H1 (cell line): Measurements from ENCODE around the gene GHRL. TPM values are rescaled to one million over a fixed set of nuclear protein-coding genes. Genes with fewer than 3 reads are reported as not detected.

Experiments
- CTCF ChIA-PET: fragments of 300-600 bp; sonication (Branson Sonifier 250); formaldehyde crosslinking; loops from one replicate; lab custom pipeline; 2021; ENCODE audit not compliant: partially characterized antibody; lab: Charles Lee
- POLR2A ChIA-PET: fragments of 300-600 bp; sonication (Branson Sonifier 250); formaldehyde crosslinking; loops from one replicate; lab custom pipeline; 2021; ENCODE audit warnings: inconsistent platforms; ENCODE audit not compliant: partially characterized antibody; lab: Charles Lee
- DNase-seq, 2 experiments: peaks; one replicate each; pipeline versions ENCODE4 v3.0.0 to v3.0.0-alpha.2; 2010 to 2022; ENCODE audit warnings: low spot score in 2 of 2, low read depth in 1 of 2, mixed read lengths in 1 of 2
- FAIRE-seq: peaks from 2 replicates; lab custom pipeline; 2011; peaks lifted over from hg19 to GRCh38; lab: Jason Lieb, UNC
- H2AFZ ChIP-seq: 2 replicates; pipeline ENCODE4 v1.8.1; 2012; ENCODE audit warnings: low read length, inconsistent platforms
- H2AK5ac ChIP-seq: 2 replicates; pipeline ENCODE4 v1.6.1; 2013; ENCODE audit warnings: low read depth, low read length
- H2BK120ac ChIP-seq: replicated peaks from 2 replicates; pipeline ENCODE3; 2013; ENCODE audit warnings: low read depth, low read length, inconsistent platforms
- H2BK12ac ChIP-seq: 2 replicates; pipeline ENCODE4 v1.6.1; 2013; ENCODE audit warnings: low read depth, low read length
- H2BK15ac ChIP-seq: 2 replicates; pipeline ENCODE4 v1.6.1; 2013; ENCODE audit warnings: low read length
- H2BK20ac ChIP-seq: 2 replicates; pipeline ENCODE4 v1.6.1; 2013; ENCODE audit warnings: low read length
- H2BK5ac ChIP-seq: 2 replicates; pipeline ENCODE4 v1.6.1; 2013; ENCODE audit warnings: low read depth, low read length
- H3K14ac ChIP-seq: 2 replicates; pipeline ENCODE4 v1.6.1; 2013; ENCODE audit warnings: inconsistent platforms; ENCODE audit not compliant: insufficient read length
- H3K18ac ChIP-seq: 2 replicates; pipeline ENCODE4 v1.6.1; 2013; ENCODE audit warnings: low read length; ENCODE audit errors: extremely low read depth
- H3K23ac ChIP-seq: 2 replicates; pipeline ENCODE4 v1.6.1; 2013; ENCODE audit warnings: inconsistent platforms; ENCODE audit not compliant: insufficient read length
- H3K23me2 ChIP-seq: 2 replicates; pipeline ENCODE4 v1.6.1; 2013; ENCODE audit warnings: low read depth, low read length
- H3K27ac ChIP-seq: 2 replicates; pipeline ENCODE4 v1.6.1; 2011; ENCODE audit warnings: low read depth, low read length, inconsistent platforms
- H3K27me3 ChIP-seq, 4 experiments: replicated peaks in 1 of 4; 1 replicate in 1 of 4; 2 replicates in 3 of 4; pipeline versions ENCODE4 v1.6.1 to v1.8.1; 2011 to 2013; ENCODE audit warnings: low read length in 3 of 4, mild to moderate bottlenecking in 3 of 4, inconsistent platforms in 2 of 4, mixed read lengths in 2 of 4, moderate library complexity in 1 of 4; ENCODE audit not compliant: control insufficient read depth in 3 of 4, insufficient read depth in 3 of 4; ENCODE audit errors: extremely low read depth in 1 of 4
- H3K36me3 ChIP-seq, 4 experiments: 2 replicates each; pipeline versions ENCODE4 v1.6.1 to v1.8.1; 2011 to 2013; ENCODE audit warnings: mild to moderate bottlenecking in 4 of 4, low read length in 3 of 4, moderate library complexity in 2 of 4, control low read depth in 1 of 4, inconsistent platforms in 1 of 4; ENCODE audit not compliant: insufficient read depth in 4 of 4, control insufficient read depth in 2 of 4
- H3K4ac ChIP-seq: replicated peaks from 2 replicates; pipeline ENCODE3; 2013; ENCODE audit warnings: low read length, low read depth, mixed read lengths, inconsistent platforms; ENCODE audit not compliant: insufficient read length
- H3K4me1 ChIP-seq, 4 experiments: replicated peaks in 1 of 4; 1 replicate in 1 of 4; 2 replicates in 3 of 4; pipeline versions ENCODE4 v1.6.1 to v1.8.1; 2011 to 2013; ENCODE audit warnings: low read length in 3 of 4, inconsistent platforms in 2 of 4, mixed read lengths in 1 of 4; ENCODE audit not compliant: insufficient read depth in 4 of 4, control insufficient read depth in 3 of 4
- H3K4me2 ChIP-seq, 2 experiments: 2 replicates each; pipeline versions ENCODE4 v1.6.1 to v1.8.1; 2011 to 2013; ENCODE audit warnings: low read depth in 2 of 2, low read length in 2 of 2, control low read depth in 1 of 2, inconsistent platforms in 1 of 2, mild to moderate bottlenecking in 1 of 2; ENCODE audit not compliant: insufficient read depth in 1 of 2
- H3K4me3 ChIP-seq, 4 experiments: fragments of 200-600, 300-600 bp in 1 of 4; sonication (generic), shearing (Covaris generic), sonication (Bioruptor Twin) in 1 of 4; 2 replicates each; pipeline versions ENCODE4 v1.5.1 to v1.8.1; 2011 to 2016; ENCODE audit warnings: low read length in 4 of 4, low read depth in 3 of 4, control low read depth in 2 of 4, inconsistent platforms in 2 of 4, mild to moderate bottlenecking in 2 of 4, mixed read lengths in 1 of 4, moderate library complexity in 1 of 4; ENCODE audit not compliant: insufficient read depth in 2 of 4; ENCODE audit errors: extremely low read depth in 1 of 4
- H3K56ac ChIP-seq: replicated peaks from 2 replicates; pipeline ENCODE3; 2013; ENCODE audit warnings: low read depth, mild to moderate bottlenecking, mixed read lengths, low read length, inconsistent platforms; ENCODE audit not compliant: insufficient read length
- H3K79me1 ChIP-seq: 2 replicates; pipeline ENCODE4 v1.6.1; 2013; ENCODE audit warnings: low read depth, low read length, control low read depth
- H3K79me2 ChIP-seq, 2 experiments: 2 replicates each; pipeline versions ENCODE4 v1.6.1 to v1.8.1; 2012 to 2013; ENCODE audit warnings: low read length in 2 of 2, mild to moderate bottlenecking in 2 of 2, inconsistent platforms in 1 of 2; ENCODE audit not compliant: insufficient read depth in 2 of 2, control insufficient read depth in 1 of 2
- H3K9ac ChIP-seq, 4 experiments: replicated peaks in 1 of 4; 1 replicate in 1 of 4; 2 replicates in 3 of 4; pipeline versions ENCODE4 v1.6.1 to v1.8.1; 2011 to 2013; ENCODE audit warnings: low read depth in 3 of 4, low read length in 3 of 4, control low read depth in 2 of 4, mild to moderate bottlenecking in 2 of 4, moderate library complexity in 2 of 4, inconsistent platforms in 1 of 4; ENCODE audit errors: extremely low read depth in 1 of 4
- H3K9me3 ChIP-seq, 2 experiments: 2 replicates each; pipeline versions ENCODE4 v1.6.1 to v1.8.1; 2012 to 2013; ENCODE audit warnings: mild to moderate bottlenecking in 2 of 2, moderate library complexity in 2 of 2, control low read depth in 1 of 2, inconsistent platforms in 1 of 2, low read depth in 1 of 2, low read length in 1 of 2, mixed read lengths in 1 of 2; ENCODE audit not compliant: insufficient read depth in 2 of 2
- H4K20me1 ChIP-seq, 2 experiments: replicated peaks in 1 of 2; 2 replicates each; pipeline versions ENCODE3 to v1.8.1; 2011 to 2013; ENCODE audit warnings: inconsistent platforms in 2 of 2, low read length in 2 of 2, mild to moderate bottlenecking in 1 of 2; ENCODE audit not compliant: insufficient read depth in 2 of 2, control insufficient read depth in 1 of 2
- H4K5ac ChIP-seq: 2 replicates; pipeline ENCODE4 v1.6.1; 2013; ENCODE audit warnings: low read length, low read depth, mixed read lengths, inconsistent platforms; ENCODE audit not compliant: insufficient read length
- H4K8ac ChIP-seq: 2 replicates; pipeline ENCODE4 v1.8.0; 2013; ENCODE audit warnings: mild to moderate bottlenecking, moderate library complexity, low read length, inconsistent platforms; ENCODE audit not compliant: insufficient read depth; ENCODE audit errors: extremely low read depth
- H4K91ac ChIP-seq: replicated peaks from 2 replicates; pipeline ENCODE3; 2013; ENCODE audit warnings: low read length, mixed read lengths, inconsistent platforms; ENCODE audit not compliant: insufficient read length
- EZH2 ChIP-seq: fragments of 200-600 bp; sonication (generic); IDR thresholded peaks from 2 replicates; pipeline ENCODE4 v1.7.1; 2012; ENCODE audit warnings: low read depth, mild to moderate bottlenecking, moderate library complexity, low read length, inconsistent platforms; ENCODE audit not compliant: severe bottlenecking
- FOSL1 ChIP-seq: IDR thresholded peaks from 2 replicates; pipeline ENCODE4 v1.6.1; 2011; ENCODE audit warnings: mild to moderate bottlenecking, low read depth, low read length, moderate library complexity; ENCODE audit not compliant: insufficient read depth
- HDAC2 ChIP-seq, 2 experiments: fragments of 300-600 bp in 1 of 2; sonication (generic) in 1 of 2; IDR thresholded peaks; 2 replicates each; pipeline ENCODE4 v1.6.1; 2011 to 2012; ENCODE audit warnings: low read depth in 2 of 2, low read length in 2 of 2, mild to moderate bottlenecking in 2 of 2, moderate library complexity in 2 of 2, borderline replicate concordance in 1 of 2, inconsistent platforms in 1 of 2
- POU5F1 ChIP-seq: IDR thresholded peaks from 2 replicates; pipeline ENCODE4 v1.6.1; 2011; ENCODE audit warnings: low read depth, mild to moderate bottlenecking, low read length, moderate library complexity
- ZNF274 ChIP-seq: IDR thresholded peaks from 2 replicates; pipeline ENCODE4 v1.7.0; 2012; ENCODE audit warnings: low read length, borderline replicate concordance; ENCODE audit errors: extremely low read depth
- WGBS, 2 experiments: shearing (Covaris generic) in 1 of 2; methylation state at CpG; one replicate each; pipeline versions ENCODE4 v1.1.6 to v1.1.7; 2013 to 2015; ENCODE audit warnings: low lambda C conversion rate in 2 of 2, mixed read lengths in 2 of 2, inconsistent platforms in 1 of 2, low coverage in 1 of 2, missing lambda C conversion rate in 1 of 2; ENCODE audit not compliant: insufficient replicate concordance in 2 of 2, insufficient coverage in 1 of 2, insufficient read length in 1 of 2; ENCODE audit errors: extremely low coverage in 1 of 2, missing lambda C conversion rate in 1 of 2; 5-methylcytosine and 5-hydroxymethylcytosine counted together
- polyA plus RNA-seq, 7 experiments: library from polyadenylated mRNA; depleted of rRNA in 3 of 7; stranded (reverse) in 5 of 7; unstranded in 2 of 7; fragments of >200 nt in 5 of 7; fragments of 200-250 nt in 2 of 7; gene quantifications; 1 replicate in 5 of 7; 2 replicates in 1 of 7; 4 replicates in 1 of 7; pipeline versions ENCODE4 v1.2.1 to v1.2.3, GENCODE V29; 2011 to 2013; ENCODE audit warnings: missing spikeins in 2 of 7, mixed read lengths in 2 of 7
- total RNA-seq: library from RNA; stranded (reverse); fragmentation: NEBNext Ultra II Directional; extraction: Animal tissue kit (Norgen Biotek cat#: 25700); gene quantifications from 2 replicates; pipeline ENCODE4 v1.2.1, GENCODE V29; 2021

Gene GHRL
- total and polyA plus RNA-seq, 2 of the 8 experiments (the other 6 are each of a cell fraction or from before 2014, with no cell fraction given), result 0.32 to 0.35 TPM

- H3K4ac ChIP-seq, result no peak overlapping the region
- H3K79me1 ChIP-seq, result no peaks in the 10 kb centered on the region
- no peak overlapping the region for H4K5ac ChIP-seq
- no peak overlapping the region for H4K8ac ChIP-seq
- no peak overlapping the region for H2AFZ ChIP-seq
- no peaks in the 10 kb centered on the region for H3K27me3 ChIP-seq
- no peak overlapping the region for H2AK5ac ChIP-seq
- no peak overlapping the region for H3K4me3 ChIP-seq
- H3K9me3 ChIP-seq, result no peaks in the 10 kb centered on the region
- H3K56ac ChIP-seq, result no peak overlapping the region
- H3K23me2 ChIP-seq, result no peaks in the 10 kb centered on the region
- no peak overlapping the region for H3K18ac ChIP-seq
- H3K79me2 ChIP-seq, result no peaks in the 10 kb centered on the region
- no peaks in the 10 kb centered on the region for H3K4me1 ChIP-seq
- no peak overlapping the region for H3K14ac ChIP-seq
- DNase-seq, result no peak
- no peak overlapping the region for H3K27ac ChIP-seq
- no peak overlapping the region for H3K23ac ChIP-seq
- POLR2A ChIA-PET, result interaction anchor here (1.3 to 1.7 kb wide), 3 partner anchors 9 to 13 kb away, joined by 3 to 6 read pairs (median 5); partner anchors contain the start of gene GHRL
- 91% methylated on average over 3 of the region's 3 CpGs; no CpG with 5 or more reads in 1 of the 2 experiments for WGBS, 2 experiments
- H2BK12ac ChIP-seq, result no peak overlapping the region
- H2BK15ac ChIP-seq, result no peak overlapping the region
- no peak for FAIRE-seq
- H2BK5ac ChIP-seq, result no peak overlapping the region
- no peak for TF ChIP-seq ZNF274
- TF ChIP-seq HDAC2 (IDR thresholded peaks at IDR 0.05; ENCODE audit: borderline replicate concordance in 1 of 2, low read depth in 2 of 2, low read length in 2 of 2), result no peak
- no peak for TF ChIP-seq EZH2
- TF ChIP-seq POU5F1, result no peak
- no peak for TF ChIP-seq FOSL1
- H4K91ac ChIP-seq, result no peak overlapping the region
- peaks cover 13 to 63% (median 46%) of the 10 kb centered on the region in 4 experiments for H3K36me3 ChIP-seq
- no peak overlapping the region for H2BK20ac ChIP-seq
- peaks cover 5% of the 10 kb centered on the region in 2 experiments for H4K20me1 ChIP-seq
- H2BK120ac ChIP-seq, result no peak overlapping the region
- CTCF ChIA-PET, result interaction anchor here (0.8 to 1.0 kb wide), 2 partner anchors 14 to 15 kb away, joined by 3 to 4 read pairs; partner anchors contain the start of gene SEC13
- H3K4me2 ChIP-seq, result no peak overlapping the region
- H3K9ac ChIP-seq, result no peak overlapping the region
Observed at GRCh38 chr3:10306156-10306555, 13.4 kb upstream of the GHRL start.
